ENCODE measurements around the gene ANKS6.

Gene ANKS6

DNA sequence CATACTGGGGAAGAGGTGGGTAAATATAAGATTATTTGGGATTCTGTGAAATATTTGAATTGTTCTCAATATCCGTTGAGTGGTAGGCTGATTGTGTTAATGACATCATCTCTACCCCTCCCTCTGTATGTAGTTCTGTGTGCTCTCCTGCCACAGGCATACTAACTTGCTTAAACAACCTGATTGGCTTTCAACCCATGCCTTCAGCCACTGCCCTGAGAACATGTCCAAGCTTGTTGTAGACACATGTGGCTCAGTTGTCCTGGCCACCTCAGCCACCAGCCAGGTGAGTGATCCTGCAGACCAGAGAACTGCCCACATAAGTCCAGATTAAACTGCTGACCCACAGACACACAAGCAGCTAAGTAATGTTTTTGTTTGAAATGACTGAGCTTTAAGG, 31.1 kb downstream of the ANKS6 start:
- CTCF ChIA-PET: interaction anchor here (0.6 to 1.6 kb wide), 2 partner anchors 9 to 25 kb away, joined by 3 to 5 read pairs; no protein-coding TSS in a partner anchor

GRCh38 chr9:98763986-98764745, 32.2 kb downstream of the ANKS6 start:
- ChIA-PET POLR2A (ENCODE audit: low non-redundant PET) (no interaction called here), CTCF (no interaction called here)
- no peak overlapping the region for H3K27ac ChIP-seq
- DNase-seq (ENCODE audit: low spot score): no peak
- TF ChIP-seq, protein P1, sequence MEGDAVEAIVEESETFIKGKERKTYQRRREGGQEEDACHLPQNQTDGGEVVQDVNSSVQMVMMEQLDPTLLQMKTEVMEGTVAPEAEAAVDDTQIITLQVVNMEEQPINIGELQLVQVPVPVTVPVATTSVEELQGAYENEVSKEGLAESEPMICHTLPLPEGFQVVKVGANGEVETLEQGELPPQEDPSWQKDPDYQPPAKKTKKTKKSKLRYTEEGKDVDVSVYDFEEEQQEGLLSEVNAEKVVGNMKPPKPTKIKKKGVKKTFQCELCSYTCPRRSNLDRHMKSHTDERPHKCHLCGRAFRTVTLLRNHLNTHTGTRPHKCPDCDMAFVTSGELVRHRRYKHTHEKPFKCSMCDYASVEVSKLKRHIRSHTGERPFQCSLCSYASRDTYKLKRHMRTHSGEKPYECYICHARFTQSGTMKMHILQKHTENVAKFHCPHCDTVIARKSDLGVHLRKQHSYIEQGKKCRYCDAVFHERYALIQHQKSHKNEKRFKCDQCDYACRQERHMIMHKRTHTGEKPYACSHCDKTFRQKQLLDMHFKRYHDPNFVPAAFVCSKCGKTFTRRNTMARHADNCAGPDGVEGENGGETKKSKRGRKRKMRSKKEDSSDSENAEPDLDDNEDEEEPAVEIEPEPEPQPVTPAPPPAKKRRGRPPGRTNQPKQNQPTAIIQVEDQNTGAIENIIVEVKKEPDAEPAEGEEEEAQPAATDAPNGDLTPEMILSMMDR (conservative IDR thresholded peaks at IDR 0.05; ENCODE audit: low read depth): no peak

More for the DNA sequence above, 31.1 kb downstream of the ANKS6 start:
- no peak for DNase-seq (ENCODE audit: low spot score)
- POLR2A ChIA-PET (ENCODE audit: low non-redundant PET): interaction anchor here (0.5 kb wide), 1 partner anchor 449 kb away, joined by 5 read pairs; no protein-coding TSS in a partner anchor
- no peak overlapping the region for H3K27ac ChIP-seq
- TF ChIP-seq, protein P1 (conservative IDR thresholded peaks at IDR 0.05; ENCODE audit: low read depth): no peak

- POLR2A ChIA-PET (ENCODE audit: low non-redundant PET): no interaction called here
- TF ChIP-seq, protein P1 (conservative IDR thresholded peaks at IDR 0.05; ENCODE audit: low read depth): no peak
- H3K27ac ChIP-seq: no peak overlapping the region
- no peak for DNase-seq (ENCODE audit: low spot score)
- CTCF ChIA-PET: interaction anchor here (0.6 to 2.1 kb wide), 4 partner anchors 11 to 256 kb away, joined by 3 to 7 read pairs (median 3); no protein-coding TSS in a partner anchor
Observed at GRCh38 chr9:98760231-98760630, 36.1 kb downstream of the ANKS6 start.

- POLR2A ChIA-PET (ENCODE audit: low non-redundant PET): no interaction called here
- CTCF ChIA-PET: no interaction called here
- no peak for DNase-seq (ENCODE audit: low spot score)
- no peak overlapping the region for H3K27ac ChIP-seq
- TF ChIP-seq, protein P1 (conservative IDR thresholded peaks at IDR 0.05; ENCODE audit: low read depth): no peak
Observed at GRCh38 chr9:98755006-98755618, 41.2 kb downstream of the ANKS6 start.

- CTCF ChIA-PET: interaction anchor here (0.7 kb wide), 1 partner anchor 1689 kb away, joined by 6 read pairs; no protein-coding TSS in a partner anchor
- TF ChIP-seq, protein P1 (conservative IDR thresholded peaks at IDR 0.05; ENCODE audit: low read depth): no peak
Observed at GRCh38 chr9:98751210-98751609, 45.1 kb downstream of the ANKS6 start.

GRCh38 chr9:98750364-98751060, 45.8 kb downstream of the ANKS6 start:
- H3K27ac ChIP-seq: no peak overlapping the region
- POLR2A ChIA-PET (ENCODE audit: low non-redundant PET): no interaction called here
- no peak for DNase-seq (ENCODE audit: low spot score)
- TF ChIP-seq, protein P1 (conservative IDR thresholded peaks at IDR 0.05; ENCODE audit: low read depth): no peak
- CTCF ChIA-PET: interaction anchor here (0.7 to 1.1 kb wide), 2 partner anchors 435 to 1689 kb away, joined by 4 to 6 read pairs; no protein-coding TSS in a partner anchor

More at GRCh38 chr9:98751210-98751609, 45.1 kb downstream of the ANKS6 start:
- no peak overlapping the region for H3K27ac ChIP-seq
- DNase-seq (ENCODE audit: low spot score): no peak
- POLR2A ChIA-PET (ENCODE audit: low non-redundant PET): no interaction called here

Data from RWPE1 (cell line).